PFSK-1 (cell line): ENCODE data around the gene NUDT11. TPM values are rescaled to one million over a fixed set of nuclear protein-coding genes. Genes with fewer than 3 reads are reported as not detected.

Source experiments
- FOXP2 ChIP-seq: optimal IDR thresholded peaks from 2 replicates; pipeline ENCODE3; 2011; ENCODE audit warnings: borderline replicate concordance, control low read depth, inconsistent platforms; ENCODE audit not compliant: insufficient read depth; ENCODE audit errors: extremely low read length, extremely low read depth
- POLR2AphosphoS5 ChIP-seq: IDR thresholded peaks from 2 replicates; pipeline ENCODE4 v1.6.1; 2012; ENCODE audit warnings: low read depth, mild to moderate bottlenecking, control low read depth, low read length, moderate library complexity
- REST ChIP-seq, 2 experiments: IDR thresholded peaks; 2 replicates each; pipeline versions ENCODE4 v1.6.1 to v1.8.0; 2011 to 2012; ENCODE audit warnings: low read depth in 2 of 2, low read length in 2 of 2, control low read depth in 1 of 2, inconsistent platforms in 1 of 2, mild to moderate bottlenecking in 1 of 2, moderate library complexity in 1 of 2; ENCODE audit not compliant: insufficient read depth in 1 of 2
- SIN3A ChIP-seq: IDR thresholded peaks from 2 replicates; pipeline ENCODE4 v1.6.1; 2012; ENCODE audit warnings: mild to moderate bottlenecking, low read length, moderate library complexity, borderline replicate concordance; ENCODE audit not compliant: insufficient read depth
- TAF1 ChIP-seq: IDR thresholded peaks from 2 replicates; pipeline ENCODE4 v1.6.1; 2012; ENCODE audit warnings: low read length, control low read depth, borderline replicate concordance; ENCODE audit not compliant: insufficient read depth
- polyA plus RNA-seq: library from polyadenylated mRNA; unstranded; fragments of >200 nt; gene quantifications from one replicate; pipeline ENCODE4 v1.2.1, GENCODE V29; 2012; ENCODE audit warnings: low read depth, missing spikeins; ENCODE audit not compliant: insufficient read length

NUDT11 gene
- polyA plus RNA-seq, result not detected

- TF ChIP-seq TAF1 (no peak), POLR2AphosphoS5 (no peak), REST (IDR thresholded peaks at IDR 0.05; ENCODE audit: insufficient read depth in 1 of 2, low read depth in 2 of 2, low read length in 2 of 2) (no peak), SIN3A (no peak), FOXP2 (no peak)
Measured at GRCh38 chrX:51496501-51497291, at the start of gene NUDT11. Gene NUDT11, minus strand, starts transcription at chrX:51496592. Its CDS starts 148 bp downstream, at chrX:51496444.

GRCh38 chrX:51520393-51520792, 24.0 kb upstream of the NUDT11 start:
- TF ChIP-seq FOXP2, result no peak
- TF ChIP-seq POLR2AphosphoS5, result no peak
- no peak for TF ChIP-seq REST (IDR thresholded peaks at IDR 0.05; ENCODE audit: insufficient read depth in 1 of 2, low read depth in 2 of 2, low read length in 2 of 2)
- TF ChIP-seq SIN3A, result no peak
- no peak for TF ChIP-seq TAF1

GRCh38 chrX:51507551-51507950, 11.2 kb upstream of the NUDT11 start:
- TF ChIP-seq FOXP2, result no peak
- no peak for TF ChIP-seq TAF1
- no peak for TF ChIP-seq POLR2AphosphoS5
- TF ChIP-seq SIN3A, result no peak
- no peak for TF ChIP-seq REST (IDR thresholded peaks at IDR 0.05; ENCODE audit: insufficient read depth in 1 of 2, low read depth in 2 of 2, low read length in 2 of 2)

- no peak for TF ChIP-seq POLR2AphosphoS5
- TF ChIP-seq REST (IDR thresholded peaks at IDR 0.05; ENCODE audit: insufficient read depth in 1 of 2, low read depth in 2 of 2, low read length in 2 of 2), result no peak
- no peak for TF ChIP-seq SIN3A
- TF ChIP-seq FOXP2, result no peak
- TF ChIP-seq TAF1, result no peak
Measured at GRCh38 chrX:51494409-51494808, 2.0 kb downstream of the NUDT11 start.
